Stimulated activated CD8-positive, alpha-beta memory T cell treated with anti-CD3 and anti-CD28 coated beads, Interleukin-12 subunit alpha, Interleukin-12 subunit beta, amount 100 ng/mL, for 24 hours (primary cell): ENCODE measurements around the gene AIP.

Experiments
- DNase-seq: peaks from one replicate; pipeline ENCODE4 v3.0.0-alpha.2; 2020; ENCODE audit errors: extremely low read depth

Gene AIP

DNA sequence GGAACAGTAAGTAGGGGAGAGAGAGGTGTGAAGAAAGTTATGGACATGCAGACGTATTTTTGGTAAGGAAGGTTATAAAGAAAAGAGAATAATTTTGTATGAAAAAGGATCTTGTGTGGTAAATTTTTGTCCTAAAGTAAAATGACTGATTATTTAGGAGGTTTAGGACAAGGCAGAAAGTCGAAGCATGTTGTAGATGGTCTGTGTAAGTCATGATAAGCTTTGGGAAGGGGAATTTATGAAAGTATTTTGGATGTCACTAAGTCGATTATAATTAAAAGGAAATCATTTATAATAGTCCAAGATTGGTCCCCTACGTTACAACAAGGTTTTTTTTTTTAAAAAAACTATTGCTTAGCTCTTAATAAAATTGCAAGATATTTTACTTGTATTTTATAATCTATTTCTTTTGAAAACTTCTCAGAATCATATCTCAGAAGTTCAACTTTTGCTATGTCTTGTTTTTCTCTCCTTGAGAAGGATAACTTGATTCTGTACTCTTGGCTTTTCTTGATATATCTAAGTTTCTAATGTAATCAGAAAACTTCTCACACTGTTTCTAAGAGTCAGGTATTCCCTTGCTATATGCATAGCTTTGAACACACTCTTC lies 51.3 kb downstream of the AIP start:
- DNase-seq, result no peak

DNA sequence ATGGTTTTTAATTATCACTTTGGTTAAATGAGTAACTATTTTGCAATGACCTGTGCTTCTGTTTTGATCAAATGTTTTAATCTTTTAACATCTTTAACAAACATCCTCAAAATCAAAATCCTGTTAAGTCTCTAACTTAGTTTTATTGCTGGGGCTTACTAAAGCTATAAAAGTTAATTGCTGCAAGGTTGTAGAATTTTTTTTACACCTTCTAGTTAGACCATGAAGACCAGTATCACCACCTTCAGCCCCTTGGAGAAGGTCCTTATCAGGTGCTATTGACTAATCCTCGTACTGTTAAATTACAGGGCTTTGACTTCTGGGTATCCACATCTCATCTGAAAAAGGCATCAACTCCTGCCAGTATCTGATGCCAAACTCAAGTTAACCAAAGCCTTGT lies 52.7 kb downstream of the AIP start:
- DNase-seq, result no peak

DNA sequence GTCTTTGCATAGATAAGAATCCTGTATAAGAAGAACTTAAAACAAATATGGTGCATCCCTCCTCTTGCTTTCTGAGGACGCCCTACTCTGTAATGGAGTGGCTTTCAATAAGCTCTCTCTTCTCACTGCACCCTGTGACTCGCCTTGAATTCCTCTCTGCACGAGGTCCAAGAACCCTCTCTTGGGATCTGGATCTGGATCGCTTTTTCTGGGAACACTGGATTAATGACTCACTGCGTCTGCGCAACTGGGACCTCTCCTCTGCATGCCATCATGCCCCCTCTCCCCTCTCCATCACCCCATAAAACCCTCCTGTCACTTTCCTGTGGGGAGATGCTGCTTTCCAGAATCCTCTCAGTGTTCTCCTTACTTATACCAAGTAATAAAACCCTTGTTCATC lies 55.5 kb downstream of the AIP start:
- DNase-seq, result no peak

DNA sequence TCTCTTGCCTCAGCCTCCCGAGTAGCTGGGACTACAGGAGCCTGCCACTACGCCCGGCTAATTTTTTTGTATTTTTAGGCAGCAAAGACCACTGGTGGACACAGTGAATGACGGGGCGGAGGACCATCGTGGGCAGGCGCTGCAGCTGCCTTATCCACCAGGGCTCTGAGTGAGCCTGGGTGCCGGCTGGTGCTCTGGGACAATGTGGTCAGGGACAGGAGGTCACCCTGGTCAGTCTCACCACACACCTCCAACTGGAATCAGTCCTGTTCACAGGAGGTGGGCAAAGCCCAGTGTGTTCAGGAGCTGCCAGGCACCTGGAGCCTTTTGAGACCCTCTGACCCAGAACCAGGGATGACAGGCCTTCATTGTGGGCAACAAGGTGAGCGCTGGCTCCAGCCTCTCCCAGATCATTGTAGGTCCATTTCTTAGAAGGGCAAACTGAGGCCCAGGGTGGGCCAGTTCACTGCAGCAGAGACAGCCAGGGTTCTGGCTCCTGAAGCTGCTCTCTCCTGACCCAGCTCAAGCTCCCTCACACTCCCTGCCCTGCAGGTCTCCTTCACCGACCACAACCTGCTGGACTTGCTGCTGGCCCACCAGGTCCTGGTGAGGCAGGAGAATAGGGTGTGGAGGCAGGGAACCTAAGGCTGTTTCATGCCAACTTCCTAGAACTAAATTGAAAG lies 56.1 kb downstream of the AIP start:
- DNase-seq, result no peak

DNA sequence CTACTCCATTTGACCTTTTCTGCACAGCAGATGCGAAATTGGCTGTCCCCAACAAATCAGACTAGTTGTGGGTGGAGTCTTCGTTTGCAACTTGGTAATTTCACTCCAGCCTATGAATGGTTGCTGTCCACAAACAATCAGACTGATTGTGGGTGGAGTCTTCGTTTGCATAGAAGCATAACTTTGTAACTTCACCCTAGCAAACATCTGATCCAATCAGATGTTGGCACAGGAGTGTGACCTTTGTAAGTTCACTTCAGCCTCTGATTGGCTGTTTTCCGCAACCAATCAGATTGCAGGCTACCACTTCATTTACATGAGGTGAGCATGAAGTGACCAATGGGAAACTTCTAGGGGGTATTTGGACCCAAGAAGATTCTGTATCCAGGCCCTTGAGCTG lies 56.7 kb downstream of the AIP start:
- no peak for DNase-seq
